Measurements from ENCODE around the gene NUDT16L1.

The NUDT16L1 gene

DNA sequence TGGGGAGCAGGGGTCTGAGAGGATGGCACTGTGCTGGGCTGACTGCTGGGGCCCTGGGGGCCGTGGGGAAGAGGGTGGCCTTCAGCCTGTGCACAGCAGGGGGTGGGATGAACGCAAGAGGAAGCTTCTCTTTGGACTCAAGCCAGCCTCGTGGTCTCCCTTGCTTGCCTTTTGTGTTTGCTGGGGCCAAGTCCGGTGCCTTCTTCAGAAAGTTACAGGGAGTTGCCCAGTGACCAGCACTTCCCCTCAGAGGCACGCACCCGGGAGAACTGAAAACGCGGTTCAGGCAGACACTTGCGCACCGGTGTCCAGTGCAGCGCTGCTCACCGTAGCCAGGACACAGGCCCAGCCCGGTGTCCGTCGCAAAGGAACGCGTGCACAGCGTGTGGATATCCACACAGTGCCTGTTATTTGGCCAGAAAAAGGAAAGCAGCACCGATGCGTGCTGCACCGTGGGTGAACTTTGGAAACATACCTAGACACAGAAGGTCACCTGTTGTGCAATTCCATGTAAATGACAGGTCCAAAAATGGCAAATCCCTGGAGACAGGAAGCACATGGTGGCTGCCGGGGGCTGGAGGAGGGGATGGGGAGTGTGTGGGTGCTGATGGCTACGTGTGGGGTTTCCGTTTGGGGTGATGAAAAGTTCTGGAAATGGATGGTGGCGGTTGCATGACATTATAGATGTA, 29.4 kb upstream of the NUDT16L1 start:
- DNase-seq (ENCODE audit: low read depth): no peak

DNA sequence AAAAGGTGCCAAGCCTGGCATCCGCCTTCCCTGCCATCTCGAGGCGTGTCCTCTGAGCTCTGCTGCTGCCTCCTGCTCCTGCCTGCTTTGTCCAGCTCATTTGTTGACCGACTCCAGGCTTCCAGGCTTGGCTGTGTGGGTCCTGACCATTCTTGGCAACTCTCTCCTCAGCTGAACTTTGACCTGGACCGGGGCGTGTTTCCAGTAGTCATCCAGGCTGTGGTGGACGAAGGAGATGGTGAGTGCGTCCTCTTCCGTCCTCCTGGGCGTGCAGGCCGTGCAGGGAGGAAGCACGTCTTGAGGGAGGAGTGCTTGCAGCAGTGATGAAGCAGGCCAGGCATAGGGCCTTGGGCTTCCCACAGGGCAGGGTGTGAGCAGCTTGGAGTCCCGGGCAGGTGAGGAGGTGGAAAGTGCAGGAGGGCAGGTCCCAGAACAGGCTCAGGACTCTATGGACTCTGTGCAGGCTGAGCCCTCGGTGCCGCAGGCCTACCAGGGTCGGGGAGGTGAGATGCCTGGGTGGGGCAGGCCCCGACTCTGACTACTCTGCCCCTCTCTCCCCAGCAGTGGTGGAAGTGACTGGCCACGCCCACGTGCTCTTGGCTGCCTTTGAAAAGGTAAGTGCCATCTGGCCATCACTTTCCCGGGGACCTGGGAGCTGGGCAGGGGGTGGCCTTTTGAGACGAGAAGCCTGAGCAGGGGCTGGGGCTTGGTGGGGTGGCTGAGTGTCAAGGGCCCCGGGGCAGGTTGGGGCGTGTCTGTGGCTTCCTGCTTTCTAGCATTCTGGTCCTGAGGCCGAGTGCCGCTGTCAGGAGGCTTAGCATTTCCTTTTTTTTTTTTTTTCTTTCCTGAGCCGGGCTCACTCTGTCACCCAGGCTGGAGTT, 28.6 kb upstream of the NUDT16L1 start:
- no peak for DNase-seq (ENCODE audit: low read depth)

DNA sequence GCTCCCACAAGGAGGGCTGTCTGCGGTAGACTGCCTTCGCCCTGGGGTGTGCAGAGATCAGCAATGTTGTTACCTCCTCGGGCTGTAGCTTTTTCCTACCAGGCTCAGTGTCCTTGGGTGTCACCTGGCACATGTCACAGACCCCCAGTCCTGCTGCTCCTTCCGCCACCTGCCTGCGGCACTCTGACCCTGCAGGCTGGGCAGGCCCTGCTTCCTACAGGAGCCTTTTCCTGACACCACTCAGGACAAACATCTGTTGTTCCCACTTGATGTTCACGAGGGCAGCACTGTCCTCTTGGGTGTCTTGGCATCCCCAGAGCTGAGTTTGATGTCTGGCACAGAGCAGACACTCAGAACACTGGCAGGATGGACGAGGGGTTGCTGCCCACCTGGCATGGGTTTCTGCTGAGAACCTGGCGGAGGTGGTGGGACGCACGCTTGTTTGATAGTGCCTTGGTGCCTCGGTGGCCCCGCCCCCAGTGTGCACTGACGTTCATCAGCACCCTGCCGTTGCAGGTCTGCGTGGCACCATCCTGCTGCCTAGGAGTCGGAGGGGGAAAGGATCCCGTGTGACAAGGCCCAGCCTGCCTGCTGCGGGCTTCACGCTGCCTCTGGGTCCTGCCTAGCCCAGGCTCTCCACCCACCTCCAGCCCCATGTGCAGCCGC, 26.7 kb upstream of the NUDT16L1 start:
- DNase-seq (ENCODE audit: low read depth): no peak

DNA sequence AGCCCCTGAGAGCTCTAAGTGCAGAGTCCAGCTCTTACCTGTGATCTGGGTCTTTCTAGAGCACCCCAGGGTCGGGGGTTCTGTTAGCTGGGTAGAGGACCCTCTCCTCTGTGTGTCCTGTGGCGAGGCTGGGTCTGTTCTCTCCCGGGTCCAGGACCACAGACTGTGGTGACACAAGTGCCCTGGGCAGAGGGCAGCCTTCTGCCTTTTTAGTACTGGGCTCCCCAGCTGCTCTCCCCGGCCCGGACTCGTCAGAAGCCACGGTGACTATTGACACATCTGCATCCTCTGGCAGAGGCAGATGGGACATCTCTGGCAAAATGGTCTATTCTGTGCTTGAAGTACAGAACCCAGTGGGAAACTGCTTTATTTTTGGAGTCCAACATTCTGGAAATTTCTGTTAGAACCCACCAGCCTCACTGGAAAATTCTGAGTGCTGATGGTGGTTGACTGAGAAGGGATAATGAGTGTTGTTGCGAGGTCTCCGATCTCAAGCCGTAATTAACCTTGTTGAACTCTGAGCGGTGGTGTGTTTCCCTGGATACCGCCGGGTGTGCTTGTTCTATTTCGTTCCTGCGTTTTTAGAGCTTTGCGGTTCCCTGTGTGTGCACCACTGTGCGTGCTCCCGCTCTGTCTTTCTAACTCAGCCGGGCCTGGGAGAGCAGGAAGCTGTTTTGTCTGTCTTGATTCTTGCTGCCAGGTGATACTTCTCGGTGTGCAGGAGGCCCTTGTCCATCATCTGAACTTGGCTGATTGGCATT, 26.0 kb upstream of the NUDT16L1 start:
- DNase-seq (ENCODE audit: low read depth): no peak

DNA sequence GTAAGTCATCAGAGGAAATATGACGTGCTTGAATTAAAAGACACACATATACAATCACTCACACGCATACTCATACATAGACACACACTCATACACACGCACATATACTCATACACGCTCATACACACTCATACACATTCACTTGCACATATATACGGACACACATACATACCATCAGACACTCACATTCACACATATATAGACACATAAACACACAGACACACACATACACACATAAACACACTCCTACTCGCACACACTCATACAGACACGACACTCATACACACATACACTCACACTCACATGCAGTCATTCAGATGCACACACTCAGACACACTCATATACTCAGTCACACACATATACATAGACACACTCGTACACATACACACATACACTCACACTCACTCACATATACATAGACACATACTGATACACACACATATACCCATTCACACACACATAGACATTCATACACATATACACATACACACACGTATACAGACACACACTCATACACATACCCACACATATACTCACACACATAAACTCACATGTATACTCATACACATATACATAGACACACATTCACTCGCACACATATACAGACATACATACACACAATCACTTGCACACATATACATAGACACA, 24.9 kb upstream of the NUDT16L1 start:
- DNase-seq (ENCODE audit: low read depth): no peak

DNA sequence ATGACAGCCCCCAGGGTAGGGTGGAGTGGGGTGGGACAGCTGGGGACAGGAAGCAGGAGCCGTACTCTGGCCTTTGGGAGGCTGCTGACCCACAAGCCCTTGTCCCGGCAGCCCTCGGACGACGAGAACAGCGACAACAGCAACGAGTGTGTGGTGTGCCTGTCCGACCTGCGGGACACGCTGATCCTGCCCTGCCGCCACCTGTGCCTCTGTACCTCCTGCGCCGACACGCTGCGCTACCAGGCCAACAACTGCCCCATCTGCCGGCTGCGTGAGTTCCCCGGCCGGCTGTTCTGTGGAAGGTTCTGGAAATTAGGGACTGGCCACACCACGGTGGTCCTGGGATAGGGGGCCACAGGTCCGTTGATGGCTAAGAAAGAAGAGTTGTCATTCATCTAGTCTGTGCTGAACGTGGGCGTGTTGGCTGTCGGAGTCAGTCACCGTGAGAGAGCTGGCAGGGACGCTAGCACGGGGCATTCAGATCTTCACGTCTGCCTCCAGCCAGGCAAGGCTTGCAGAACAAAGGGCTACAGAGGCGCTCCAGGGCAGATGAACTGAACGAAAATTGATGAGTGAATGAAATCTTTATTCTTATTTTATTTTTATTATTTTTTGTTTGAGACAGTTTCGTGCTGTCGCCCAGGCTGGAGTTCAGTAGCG, 19.8 kb upstream of the NUDT16L1 start:
- no peak for DNase-seq (ENCODE audit: low read depth)

DNA sequence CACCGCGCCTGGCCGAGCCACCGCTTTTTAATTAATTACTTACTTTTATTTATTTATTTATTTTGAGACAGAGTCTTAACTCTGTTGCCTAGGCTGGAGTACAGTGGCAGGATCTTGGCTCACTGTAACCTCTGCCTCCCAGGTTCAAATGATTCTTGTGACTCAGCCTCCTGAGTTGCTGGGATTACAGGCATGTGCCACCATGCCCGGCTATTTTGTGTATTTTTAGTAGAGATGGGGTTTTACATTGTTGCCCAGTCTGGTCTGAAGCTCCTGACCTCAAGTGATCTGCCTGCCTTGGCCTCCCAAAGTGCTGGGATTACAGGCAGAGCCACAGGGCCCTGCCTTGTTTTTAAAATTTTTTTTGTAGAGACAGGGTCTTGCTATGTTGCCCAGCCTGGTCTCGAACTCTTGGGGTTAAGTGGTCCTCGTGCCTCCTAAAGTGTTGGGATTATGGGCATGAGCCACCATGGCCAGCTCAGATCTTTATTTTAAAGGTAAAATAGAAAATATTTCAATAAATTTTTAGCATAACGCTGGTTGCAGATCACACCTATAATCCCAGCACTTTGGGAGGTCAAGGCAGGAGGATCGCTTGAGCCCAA, 18.3 kb upstream of the NUDT16L1 start:
- DNase-seq (ENCODE audit: low read depth): no peak

DNA sequence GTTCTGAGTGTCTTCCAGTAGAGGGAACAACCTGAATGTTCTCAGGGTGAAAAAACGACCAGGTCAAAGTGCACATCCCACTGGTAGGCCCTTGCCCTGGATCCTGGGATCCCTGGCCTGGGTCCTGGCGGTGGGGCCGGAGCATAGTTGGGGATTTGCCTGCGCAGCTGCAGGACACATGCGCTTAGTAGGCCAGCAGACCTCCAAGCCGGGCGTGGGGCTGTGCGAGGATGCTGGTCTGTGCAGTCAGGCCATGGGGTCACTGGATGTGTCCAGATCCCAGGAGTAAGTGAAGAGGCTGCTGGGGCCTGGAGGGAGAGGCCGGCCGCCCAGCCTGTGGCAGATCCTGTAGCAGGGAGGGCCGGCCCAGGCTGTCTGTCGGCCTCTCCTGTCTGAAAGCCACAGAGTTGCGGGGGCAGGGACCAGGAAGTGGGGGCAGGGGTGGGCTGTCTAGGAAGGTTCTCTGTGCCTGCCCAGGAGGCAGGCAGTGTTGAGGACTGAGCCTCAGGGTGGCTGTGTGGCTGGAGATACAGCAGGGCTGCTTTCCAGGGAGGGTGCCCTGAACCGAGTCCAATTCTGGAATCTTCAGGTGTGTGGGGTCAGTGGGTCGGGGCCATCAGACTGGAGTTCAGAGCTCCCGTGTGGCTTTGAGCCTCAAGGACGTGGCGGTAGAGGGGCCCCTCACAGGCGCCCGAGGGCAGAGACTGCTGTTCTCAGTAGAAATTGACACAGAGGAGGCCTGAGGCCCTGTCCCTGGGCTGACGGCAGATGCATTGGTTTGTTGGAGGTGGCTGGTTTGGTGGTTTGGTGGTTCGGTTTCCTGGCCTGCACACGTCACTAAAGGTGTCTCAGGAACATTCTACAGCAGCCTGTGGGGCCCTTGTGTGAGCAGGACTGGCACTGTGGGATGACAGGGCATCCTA, 17.2 kb upstream of the NUDT16L1 start:
- no peak for DNase-seq (ENCODE audit: low read depth)

DNA sequence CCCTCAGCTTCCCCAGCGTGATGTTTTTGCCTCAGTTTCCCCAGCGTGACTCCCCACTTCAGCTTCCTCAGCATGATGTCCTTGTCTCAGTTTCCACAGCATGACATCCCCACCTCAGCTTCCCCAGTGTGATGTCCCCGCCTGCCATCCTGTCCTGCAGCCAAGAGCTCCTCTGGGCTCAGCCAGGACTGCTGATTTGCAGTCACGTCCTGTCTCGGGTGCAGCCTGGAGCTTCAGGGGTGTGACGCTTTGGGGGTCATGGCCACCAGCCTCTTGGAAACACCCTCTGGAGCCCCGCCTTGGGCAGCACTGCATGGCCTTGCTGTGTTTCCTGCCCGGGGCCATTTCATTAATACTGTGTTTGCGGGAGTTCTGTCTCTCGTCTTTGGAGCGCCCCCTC, 16.5 kb upstream of the NUDT16L1 start:
- no peak for DNase-seq (ENCODE audit: low read depth)

DNA sequence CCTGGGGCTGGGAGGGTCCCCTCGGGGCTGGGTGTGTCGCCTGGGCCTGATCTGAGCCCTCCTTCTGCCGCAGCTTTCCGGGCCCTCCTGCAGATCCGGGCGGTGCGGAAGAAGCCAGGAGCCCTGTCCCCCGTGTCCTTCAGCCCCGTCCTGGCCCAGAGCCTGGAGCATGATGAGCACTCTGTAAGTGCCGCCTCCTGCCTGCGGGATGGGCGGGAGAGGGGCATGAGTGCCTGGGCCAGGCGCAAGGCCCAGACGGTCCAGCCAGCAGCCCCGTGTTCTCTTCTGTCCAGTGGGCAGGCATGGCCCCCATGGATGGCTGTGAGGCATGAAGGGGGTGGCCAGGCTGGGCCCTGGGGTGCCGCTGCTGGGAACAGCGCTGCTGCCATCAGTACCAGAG, 16.0 kb upstream of the NUDT16L1 start:
- DNase-seq (ENCODE audit: low read depth): no peak

DNA sequence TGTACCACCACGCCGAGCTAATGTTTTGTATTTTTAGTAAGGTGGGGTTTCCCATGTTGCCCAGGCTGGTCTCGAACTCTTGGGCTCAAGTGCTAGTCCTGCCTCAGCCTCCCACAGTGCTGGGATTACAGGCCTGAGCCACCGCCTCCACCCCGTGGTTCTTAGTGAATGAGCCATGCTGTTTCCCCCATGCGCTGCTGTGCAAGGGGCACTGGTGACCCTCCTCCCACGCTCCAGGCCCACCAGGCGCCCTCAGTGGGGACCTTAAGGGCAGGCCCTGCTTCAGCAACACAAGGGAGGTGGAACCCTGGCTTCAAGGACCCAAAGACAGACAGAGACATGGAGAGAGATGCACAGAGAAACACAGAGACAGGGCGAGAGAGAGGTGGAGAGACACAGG, 15.4 kb upstream of the NUDT16L1 start:
- DNase-seq (ENCODE audit: low read depth): no peak

DNA sequence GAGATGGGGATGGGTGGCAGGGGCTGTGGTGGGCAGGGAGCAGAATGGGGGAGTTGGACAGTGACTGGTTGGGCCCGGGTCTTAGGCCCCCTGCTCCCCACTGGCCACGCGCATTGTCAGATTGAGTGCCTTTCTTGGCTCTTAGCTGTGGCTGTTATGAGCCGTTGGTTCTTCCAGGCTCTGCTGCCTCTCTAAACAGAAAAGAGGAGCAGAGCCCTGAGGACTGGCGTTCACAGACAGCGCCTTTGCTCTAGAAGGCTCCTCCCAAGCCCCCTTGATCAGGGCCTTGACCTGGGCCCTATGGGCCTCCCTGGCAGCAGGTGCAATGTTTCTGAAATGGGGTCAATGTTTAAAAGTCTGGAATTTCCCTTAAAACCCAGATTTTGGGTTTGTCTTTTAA, 14.8 kb upstream of the NUDT16L1 start:
- no peak for DNase-seq (ENCODE audit: low read depth)

DNA sequence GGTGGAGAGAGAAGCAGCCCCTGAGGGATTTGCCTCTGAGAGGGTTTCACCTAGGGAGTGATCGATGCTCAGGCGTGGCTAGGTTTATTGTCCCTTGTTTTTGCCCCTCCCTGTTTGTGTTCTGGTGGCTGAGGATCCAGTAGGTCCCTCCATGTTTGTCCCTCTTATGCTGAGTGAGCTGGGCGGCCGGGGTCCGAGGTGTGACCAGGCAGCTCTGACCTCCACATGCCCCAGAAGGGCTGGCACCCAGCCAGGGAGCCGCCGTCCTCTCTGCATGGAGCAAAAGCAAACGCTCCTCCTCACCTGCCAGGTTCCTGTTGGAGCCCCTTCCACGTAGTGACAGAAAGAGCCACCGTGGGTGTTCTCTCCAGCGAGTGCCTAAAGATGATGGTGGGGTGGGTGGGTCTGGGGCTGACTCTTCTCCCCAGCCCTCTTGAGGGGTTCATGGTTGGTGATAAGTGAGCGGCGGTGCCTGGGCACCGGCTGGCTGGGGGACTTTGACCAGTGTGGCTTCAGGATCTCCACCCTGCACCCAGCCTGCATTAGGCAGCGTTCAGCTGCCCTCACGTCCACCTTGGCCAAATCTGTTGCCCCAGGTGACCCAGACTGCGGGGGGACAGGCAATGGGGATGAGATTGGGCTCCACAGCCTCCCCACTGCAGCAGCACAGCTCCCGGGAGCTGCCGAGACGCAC, 14.1 kb upstream of the NUDT16L1 start:
- DNase-seq (ENCODE audit: low read depth): no peak

DNA sequence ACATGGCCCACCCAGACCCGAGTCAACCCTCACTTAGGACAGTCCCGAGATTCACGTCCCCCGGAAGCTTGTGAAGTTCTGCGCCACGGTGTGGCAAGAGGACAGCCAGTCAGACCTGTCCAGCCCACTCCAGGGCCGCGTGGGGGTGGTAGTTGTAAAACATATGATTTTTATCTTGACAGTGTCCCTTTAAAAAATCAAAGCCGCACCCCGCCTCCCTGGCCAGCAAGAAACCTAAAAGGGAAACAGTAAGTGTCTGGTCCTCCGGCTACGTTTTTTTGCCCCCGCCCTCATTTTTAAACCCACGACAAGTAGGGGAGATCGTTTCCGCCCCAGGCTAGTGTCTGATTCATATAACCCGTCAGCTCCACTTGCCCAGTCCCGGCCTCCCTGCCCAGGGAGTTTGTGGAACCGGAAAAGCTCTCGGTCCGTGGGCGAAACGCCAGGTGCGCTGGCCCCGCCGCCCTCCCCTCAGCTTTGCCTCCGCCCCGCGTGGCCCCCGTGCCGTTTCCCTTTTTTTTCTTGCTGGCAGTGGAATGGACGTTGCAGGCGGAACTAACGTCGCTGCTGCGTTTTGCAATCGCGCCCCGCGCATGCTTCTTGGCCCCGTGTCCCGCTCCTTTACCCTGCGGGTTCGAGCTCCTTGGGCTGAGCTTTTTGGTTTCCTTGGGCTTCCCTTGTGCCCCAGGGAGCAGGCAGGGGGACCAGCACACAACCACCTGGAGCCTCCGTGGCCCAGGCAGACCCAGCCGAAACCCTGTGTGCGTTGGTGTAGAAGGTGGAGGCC, 13.3 kb upstream of the NUDT16L1 start:
- DNase-seq (ENCODE audit: low read depth): no peak

DNA sequence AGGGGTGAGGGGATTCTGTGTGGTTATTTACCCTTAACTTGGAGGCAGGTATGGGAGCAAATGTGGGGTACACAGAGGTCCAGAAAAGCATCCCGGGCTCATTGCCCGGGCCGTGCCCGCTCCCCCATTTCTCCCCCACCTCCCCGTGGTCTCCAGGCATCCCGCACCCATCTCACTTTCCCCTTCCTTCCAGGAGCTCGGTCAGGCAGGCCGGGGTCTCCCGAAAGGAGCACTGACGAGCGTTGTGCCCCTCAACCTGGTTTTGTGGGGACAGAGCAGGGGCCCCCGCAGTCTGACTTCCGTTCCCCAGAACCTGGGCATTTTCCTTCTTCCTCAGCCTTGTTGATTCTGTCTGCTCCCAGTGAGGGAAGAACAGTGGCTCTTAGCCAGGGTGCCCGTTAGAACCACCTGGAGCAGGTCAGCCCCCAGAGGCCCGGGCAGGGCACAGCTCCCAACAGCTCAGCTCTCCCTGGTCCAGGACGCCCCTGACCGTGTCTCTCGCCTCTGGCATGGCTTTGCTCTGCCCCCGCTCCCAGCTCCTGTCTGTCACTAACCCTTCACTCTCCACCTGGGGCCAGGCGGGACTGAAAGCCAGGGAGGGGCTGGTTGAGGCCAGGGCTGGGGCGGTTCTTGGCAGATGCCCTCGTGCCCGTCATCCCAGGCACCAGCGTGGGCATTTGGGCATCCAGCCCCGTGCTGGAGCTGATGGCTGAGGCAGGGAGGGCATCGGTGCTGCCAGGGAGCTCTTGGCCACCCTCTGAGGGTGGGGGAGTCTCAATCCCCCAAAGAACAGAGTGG, 12.5 kb upstream of the NUDT16L1 start:
- no peak for DNase-seq (ENCODE audit: low read depth)

DNA sequence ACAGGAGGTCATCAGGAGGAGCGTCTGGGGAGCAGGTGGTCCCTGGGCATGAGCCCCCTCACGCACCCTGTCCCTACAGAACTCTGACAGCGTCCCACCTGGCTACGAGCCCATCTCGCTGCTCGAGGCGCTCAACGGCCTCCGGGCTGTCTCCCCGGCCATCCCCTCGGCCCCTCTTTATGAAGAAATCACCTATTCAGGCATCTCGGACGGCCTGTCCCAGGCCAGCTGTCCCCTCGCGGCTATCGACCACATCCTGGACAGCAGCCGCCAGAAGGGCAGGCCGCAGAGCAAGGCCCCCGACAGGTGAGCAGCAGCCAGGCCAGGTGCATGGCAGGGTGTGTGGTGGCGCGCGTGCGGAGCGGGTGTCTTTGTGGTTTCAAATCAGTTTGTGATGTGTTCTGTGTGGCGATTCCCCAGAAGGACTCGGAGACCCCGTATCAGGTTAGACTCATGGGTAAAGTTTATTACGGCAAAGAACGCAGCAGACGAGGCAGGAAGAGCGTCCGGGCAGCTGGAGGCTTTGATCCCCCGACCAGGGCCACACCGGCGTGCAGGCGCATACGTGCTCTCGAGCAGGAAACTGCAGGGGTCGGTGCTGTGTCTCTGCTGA, 11.8 kb upstream of the NUDT16L1 start:
- DNase-seq (ENCODE audit: low read depth): no peak

DNA sequence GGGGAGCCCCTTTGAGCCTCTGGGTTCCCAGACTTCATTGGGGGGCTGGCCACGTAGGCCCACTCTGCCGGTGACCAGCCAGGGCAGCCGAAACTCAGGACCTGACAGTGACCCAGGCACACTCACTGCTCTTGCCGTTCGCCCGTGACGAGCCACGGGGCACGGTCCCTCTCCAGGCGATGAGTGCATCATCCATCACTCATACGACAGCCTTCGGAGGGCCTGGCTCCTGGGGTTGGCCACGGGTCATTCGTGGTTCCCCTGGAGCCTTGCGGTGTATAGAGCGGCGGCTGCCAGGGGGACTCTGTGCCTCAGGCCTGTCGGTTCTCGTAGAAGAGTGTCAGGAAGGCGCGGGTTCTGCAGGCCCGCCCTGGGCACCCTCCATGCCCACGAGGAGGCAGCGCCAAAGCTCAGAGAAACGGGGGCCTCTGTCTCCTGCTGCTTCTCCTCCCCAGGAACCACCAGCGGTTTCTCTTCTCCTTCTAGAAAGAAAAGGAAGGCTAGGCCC, 11.2 kb upstream of the NUDT16L1 start:
- no peak for DNase-seq (ENCODE audit: low read depth)

Data from ELR (cell line).